ENCODE measurements around the gene SHMT2.

DNA sequence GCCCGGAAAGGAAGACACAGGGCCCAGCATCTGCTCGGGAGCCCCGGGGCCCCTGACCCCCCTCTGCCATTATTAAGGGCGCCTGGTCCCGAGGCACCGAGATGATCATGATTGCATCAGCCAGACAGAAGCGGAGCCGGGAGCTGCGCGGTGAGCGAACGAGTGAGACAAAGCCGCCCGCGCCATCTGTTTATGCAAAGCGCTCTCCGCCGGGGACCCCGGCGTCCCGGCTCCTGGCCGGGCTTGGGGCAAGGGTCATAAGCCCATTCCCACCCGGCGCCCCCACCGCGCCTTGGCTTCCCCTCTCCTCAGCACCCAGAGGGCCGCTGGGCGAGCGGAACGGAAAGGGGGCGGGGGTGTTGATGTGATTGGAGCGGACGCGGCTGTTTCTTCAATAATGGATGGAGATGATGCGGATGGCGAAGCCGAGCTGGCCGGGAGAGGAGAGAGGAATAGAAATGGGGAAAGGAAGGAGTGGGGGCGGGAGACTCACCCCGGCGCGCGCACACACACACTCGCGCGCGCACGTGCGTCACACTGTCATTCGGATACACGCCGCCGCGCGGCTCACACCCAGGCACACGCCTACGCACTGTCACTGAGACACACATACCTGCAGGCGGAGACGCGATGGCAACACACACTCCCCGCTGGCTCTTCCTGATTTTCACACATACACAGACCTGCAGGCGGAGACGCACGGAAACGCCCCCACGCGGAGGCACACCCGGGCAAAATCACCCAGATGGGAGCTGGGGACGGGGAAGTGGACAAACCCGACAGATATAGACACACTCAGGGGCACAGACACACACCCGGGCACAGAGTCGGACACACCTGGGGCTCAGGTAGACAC is 10.8 kb downstream of the SHMT2 start:
- TF ChIP-seq, protein P1, sequence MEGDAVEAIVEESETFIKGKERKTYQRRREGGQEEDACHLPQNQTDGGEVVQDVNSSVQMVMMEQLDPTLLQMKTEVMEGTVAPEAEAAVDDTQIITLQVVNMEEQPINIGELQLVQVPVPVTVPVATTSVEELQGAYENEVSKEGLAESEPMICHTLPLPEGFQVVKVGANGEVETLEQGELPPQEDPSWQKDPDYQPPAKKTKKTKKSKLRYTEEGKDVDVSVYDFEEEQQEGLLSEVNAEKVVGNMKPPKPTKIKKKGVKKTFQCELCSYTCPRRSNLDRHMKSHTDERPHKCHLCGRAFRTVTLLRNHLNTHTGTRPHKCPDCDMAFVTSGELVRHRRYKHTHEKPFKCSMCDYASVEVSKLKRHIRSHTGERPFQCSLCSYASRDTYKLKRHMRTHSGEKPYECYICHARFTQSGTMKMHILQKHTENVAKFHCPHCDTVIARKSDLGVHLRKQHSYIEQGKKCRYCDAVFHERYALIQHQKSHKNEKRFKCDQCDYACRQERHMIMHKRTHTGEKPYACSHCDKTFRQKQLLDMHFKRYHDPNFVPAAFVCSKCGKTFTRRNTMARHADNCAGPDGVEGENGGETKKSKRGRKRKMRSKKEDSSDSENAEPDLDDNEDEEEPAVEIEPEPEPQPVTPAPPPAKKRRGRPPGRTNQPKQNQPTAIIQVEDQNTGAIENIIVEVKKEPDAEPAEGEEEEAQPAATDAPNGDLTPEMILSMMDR (IDR thresholded peaks at IDR 0.05), result peak in 2 of 4 experiments; percentile 10 to 22
- TF ChIP-seq POLR2AphosphoS5 (IDR thresholded peaks at IDR 0.05), result no peak
- TF ChIP-seq POLR2A (IDR thresholded peaks at IDR 0.05), result no peak
- TF ChIP-seq EP300 (IDR thresholded peaks at IDR 0.05), result no peak
